HG03280 (cell line): ENCODE measurements around the gene GPRC5D.

ENCODE experiments used
- ATAC-seq: cut with Tn5 transposase; IDR thresholded peaks from one replicate; pipeline ENCODE4 v1.9.1; 2021; ENCODE audit warnings: mild to moderate bottlenecking, moderate library complexity; ENCODE audit not compliant: unreplicated experiment

The GPRC5D gene

DNA sequence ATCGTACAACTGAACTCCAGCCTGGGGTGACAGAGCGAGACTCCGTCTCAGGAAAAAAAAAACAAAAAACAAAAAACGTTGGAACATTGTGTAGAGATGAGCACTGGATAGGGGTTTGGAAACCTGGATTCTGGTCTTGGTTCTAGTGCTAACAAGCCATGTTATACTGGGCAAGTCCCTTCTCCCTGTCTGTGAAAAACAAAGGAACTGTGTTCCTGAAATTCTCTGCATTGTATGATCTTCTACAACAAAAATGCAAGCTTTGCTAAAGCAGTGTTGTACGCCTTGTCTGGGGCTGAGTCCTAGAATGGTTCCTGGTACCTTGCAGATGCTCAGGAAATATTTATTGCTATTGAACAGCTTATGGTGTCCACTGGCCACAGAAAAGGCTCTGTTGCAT is 13.4 kb downstream of the GPRC5D start:
- ATAC-seq: no peak

DNA sequence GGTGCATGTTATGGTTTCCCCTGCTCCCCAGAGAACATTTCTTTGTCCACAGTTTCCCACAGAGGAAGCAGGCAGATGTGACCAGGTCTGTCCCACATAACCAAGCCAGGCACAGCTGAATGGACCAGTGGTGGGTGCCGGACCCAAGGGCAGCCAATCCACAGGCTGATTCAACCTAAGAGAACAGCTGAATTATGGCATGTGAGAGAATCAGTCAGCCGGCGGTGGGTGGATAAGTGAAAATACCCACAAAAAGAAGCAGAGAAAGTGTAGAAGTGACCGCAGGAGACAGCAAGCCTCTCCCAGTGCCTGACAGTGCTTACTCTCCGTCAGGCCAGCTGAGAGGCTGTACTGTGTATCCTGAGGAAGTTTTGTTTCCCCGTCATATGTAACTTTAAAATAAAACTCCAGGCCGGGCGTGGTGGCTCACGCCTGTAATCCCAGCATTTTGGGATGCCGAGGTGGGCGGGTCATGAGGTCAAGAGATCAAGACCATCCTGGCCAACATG is 14.9 kb downstream of the GPRC5D start:
- no peak for ATAC-seq

DNA sequence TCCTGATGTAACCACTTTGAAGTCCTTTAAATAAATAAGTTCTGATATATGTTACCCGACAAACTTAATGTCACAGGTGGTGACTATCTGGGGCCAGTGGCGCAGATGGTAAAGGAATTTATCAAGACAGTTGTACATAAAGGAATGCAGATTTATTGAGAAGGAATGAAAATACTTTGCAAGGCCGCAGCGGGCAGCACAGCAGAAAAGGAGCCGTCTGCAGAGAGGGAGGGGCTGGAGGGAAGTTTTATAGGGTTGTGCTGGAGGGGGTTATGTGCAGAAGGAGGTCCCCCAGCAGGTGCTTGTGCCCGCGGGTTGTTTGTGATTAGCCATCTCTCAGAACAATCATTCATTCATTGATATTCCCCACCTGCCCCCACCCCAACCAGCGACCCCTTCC is 17.4 kb downstream of the GPRC5D start:
- no peak for ATAC-seq

DNA sequence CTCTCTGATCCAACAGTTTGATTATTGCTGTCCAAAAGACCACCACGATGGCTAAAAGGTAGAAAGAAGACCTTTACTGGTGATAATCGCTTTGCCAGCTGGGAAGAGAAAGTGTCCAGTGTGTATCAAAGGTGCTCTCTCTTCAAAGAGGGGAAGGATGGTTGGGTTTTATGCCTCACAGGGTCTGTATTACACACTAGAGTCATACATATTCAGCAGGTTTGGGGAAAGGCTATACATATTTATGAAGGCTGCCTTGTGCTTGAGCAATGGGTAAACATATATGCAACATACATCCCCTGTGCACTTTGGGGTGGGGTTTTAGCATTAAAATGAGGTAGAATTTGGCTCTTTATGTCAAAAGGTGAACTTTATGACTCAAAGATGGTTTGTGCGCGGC is 18.2 kb downstream of the GPRC5D start:
- no peak for ATAC-seq

DNA sequence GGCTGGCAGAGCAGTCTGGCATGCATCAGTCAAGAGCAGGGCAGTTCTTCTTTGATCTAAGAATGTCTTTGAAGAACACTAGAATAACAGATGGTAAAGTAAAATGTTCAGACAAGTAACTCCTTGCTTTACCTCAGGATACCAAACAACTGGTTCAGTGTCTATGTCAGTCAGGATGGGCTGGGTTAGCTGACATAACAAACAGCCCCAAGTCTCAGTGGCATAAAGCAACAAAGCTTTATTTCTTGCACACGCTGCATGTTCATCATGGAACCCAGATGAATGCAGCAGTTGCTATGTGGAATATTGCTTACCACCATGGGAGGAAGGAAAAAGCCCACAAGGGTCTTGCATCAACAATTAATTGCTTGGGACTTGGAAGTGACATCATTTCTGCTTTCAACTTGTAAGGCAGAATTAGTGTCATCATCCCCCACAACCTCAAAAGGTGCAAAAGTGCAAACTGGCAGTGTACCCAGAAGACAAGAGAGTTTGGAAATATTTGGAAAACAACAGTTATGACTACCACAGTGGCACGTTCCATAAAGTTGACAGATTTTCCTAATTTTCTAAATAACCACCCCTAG is 21.2 kb downstream of the GPRC5D start:
- no peak for ATAC-seq

DNA sequence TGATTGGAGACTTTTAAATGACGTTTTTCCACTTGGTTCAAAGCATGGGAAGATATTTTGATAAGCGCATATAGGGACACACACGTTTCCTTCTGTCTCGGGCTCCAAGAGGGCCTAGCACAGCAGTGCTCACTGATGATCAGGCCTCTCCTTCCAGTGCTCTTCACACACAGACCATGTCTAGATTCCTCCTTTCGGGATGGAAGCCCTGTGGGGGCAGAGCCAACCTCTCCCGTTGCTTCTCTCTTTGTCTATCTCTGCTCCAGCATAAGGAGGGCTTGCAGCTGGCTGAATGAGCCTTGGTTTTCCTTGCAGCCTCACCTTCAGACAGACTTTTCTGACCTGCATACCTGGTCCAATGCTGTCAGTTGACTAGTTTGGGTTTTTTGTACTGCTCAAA is 22.3 kb downstream of the GPRC5D start:
- no peak for ATAC-seq

DNA sequence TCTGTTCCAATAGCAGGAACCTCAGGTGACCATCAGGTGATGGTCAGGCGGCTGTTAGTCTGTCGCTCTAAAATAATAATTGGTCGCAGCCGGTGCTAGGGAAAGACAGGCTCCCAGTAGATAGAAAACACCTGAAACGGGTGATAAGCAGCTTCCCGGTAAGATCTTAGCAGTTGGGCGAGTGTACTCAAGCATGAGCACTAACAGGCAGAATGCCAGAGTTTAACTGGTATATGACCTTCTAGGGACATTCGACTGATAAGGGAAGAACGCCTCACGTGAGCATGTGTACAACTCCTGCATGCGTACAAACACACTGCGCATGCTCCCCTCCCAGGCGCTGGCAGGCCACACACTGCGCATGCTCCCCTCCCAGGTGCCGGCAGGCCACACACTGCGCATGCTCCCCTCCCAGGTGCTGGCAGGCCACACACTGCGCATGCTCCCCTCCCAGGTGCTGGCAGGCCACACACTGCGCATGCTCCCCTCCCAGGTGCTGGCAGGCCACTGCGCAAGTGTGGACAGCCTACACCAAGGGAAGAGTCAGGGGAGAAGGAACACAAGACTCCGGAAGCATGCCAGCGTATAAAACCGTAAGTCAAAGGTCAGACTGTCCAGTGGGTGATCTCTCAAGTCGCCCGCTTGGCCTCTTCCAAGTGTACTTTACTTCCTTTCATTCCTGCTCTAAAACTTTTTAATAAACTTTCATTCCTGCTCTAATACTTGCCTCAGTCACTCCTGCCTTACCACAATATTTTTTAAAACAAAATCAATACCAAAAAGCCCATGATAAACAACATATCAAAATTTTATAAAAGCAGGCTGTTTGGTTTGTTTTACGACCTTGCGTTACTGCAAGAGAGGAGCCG is 24.5 kb downstream of the GPRC5D start:
- ATAC-seq: no peak

DNA sequence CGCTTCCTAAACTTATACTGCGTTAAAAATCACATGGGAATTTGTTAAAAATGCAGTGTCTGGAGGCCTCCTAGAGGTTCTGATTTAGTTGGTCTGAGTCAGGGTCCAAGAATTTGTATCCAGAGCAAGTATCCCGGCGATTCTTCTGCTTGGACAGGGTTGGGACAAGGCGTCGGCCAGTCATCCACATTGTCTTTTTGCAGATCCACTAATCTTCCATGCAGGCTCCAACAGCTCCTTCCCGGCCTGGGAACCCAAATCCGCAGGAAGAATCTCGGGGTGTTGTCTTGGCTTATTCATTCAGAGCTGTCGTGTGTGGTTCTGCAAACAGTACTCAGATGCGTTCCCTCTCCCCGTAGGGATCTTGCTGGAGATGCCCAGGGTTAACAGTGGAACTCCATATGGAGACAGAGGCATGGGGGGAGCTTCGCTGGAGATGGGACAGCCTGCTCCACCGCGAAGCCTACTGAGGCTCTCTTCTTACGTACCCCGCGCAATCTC is 25.3 kb downstream of the GPRC5D start:
- no peak for ATAC-seq

DNA sequence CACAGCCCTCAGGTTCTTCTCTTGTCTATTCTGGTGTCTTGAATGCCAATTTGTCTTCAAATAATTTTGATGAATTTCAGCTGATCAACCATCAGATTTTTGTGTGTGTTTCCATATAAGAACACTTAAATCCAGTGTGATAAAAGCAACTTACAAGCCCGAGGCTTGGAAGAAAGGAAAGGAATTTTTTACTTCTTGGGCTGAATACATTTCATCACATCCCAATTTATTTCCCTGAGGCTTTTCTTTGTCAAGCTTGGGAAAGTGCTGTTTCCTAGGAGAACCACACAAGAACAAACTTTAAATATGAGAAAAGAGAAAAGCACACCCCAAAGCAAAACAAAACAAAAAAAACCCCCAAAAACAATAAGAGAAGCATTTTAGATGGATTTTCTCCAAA is 26.6 kb downstream of the GPRC5D start:
- no peak for ATAC-seq

DNA sequence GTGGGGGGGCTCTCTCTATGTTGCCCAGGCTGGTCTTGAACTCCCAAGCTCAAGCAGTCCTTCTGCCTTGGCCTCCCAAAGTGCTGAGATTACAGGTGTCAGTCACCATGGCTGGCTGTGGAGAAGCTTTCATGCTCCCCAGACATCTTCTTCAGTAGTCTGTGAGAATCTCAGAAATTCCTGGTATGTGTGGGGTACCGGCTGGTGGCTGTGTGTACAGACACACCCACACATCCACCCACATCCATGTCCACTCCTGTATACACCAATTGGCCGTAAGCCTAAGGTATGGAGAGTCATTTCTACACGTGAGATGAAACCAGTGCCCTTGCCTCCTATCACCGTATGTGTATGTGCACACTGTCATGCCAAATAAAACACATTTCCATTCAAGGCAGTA is 27.8 kb downstream of the GPRC5D start:
- no peak for ATAC-seq

DNA sequence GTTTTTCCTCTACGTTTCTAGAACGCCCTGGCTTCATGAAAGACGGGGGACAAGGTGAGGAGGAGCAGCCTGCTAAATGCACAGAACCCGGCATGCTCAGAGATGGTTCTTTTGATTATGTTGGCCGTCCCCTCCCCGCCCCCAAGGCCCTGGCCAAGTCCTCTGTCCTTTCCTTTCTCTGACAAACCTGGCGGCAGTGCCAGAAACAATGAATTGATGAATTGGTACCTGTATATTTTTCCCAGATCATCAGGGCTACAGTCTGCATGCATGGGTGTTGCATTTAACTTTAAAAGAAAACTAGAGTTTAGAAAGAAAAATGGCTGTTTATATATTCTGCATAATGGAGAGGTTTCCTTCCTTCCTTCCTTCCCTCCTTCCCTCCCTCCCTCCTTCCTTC is 29.0 kb downstream of the GPRC5D start:
- no peak for ATAC-seq

DNA sequence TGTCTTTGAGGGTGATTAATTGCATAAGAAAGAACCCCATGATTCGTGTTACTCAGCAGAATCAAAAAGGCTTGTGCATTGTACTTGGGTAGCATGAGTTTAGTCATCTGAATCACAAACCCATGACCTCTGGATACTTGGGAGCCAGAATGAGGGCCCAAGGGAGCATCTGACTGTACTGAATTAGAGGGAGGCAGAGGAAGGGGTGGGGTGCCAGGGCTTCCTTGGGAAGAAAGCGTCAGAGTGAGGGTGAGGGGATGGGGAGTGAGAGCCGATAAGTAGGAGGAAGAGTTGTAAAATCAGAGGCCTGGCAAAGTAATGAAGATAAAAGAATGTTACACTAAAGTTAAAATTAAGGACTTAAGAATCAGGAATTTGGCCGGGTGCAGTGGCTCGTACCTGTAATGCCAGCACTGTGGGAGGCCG is 29.8 kb downstream of the GPRC5D start:
- no peak for ATAC-seq

DNA sequence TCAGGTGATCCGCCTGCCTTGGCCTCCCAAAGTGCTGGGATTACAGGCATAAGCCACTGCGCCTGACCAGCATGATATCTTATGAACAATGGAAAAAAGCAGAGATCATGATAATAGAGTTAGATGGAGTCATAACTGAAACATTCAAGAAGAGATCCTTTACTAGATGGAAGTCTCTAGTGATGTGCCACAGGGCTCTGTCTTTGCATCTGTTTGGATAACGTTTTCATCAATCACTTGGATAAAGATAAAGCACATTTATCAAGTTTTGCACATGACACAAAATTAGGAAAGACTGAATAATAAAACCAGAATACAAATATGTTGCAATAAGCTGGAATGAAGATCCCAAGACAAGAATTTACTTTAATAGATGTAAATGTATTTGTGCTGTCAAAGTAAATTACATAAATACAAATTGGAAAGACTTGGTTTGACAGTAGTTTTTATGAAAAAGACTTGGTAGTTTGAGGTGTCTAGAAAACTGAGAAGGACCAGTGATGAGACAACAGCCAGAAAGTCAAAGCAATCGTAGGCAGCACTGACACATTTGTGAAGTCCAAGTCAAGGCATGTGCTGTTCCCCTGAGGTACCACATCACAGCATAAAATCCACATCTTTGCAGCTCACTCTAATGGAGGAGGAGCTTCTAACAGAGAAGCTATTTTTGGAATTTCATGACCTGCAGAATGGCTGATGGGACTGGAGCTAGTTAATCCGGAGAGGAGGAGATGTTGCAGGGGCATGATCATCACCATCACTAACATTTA is 32.1 kb downstream of the GPRC5D start:
- ATAC-seq: no peak

DNA sequence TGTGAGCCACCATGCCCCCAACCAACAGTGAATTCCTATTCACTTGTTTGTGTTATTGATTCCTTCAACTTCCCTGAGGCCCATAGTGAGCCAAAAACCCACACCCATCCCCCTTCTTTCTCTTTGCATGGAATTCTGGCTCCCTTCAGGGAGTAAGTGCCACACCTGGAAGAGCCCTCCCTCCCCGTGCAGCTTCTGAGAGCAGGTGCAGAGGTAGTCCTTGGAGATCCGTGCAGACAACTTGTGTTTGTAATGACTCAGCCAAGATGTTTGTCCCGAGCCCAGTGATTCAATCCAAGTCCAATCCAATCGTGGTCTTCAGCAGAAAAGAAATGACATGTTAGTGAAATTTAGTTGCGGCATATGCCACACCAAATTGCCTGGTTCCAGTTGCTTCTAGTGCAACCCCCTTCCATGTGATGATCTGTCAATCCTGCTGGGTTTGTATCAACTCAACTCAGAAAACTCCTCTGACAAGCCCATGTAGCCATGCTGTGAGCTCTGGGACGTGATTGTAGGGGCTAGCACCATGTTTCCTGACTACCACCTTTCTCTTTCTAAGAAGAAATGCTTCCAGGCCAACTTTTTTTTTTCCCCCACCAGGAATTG is 33.1 kb downstream of the GPRC5D start:
- no peak for ATAC-seq

DNA sequence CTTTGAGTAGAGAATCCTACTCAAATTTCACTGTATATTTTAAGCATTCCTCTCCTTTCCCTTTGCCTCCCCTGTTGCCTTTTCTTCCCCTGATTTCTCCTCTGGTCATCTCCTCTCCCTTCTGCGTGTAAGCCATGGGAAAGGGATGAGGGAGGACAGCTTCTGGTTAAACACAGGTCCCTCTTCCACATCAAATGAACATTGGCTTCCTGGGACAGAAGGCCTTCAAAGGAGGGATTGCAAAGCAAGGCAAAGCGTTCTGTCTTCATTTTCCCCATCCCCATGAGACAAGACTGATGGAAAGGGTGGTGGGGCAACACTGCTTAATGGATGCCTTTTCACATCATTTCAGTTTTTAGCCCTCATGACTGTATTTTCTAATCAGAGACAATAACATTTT is 34.5 kb downstream of the GPRC5D start:
- no peak for ATAC-seq

DNA sequence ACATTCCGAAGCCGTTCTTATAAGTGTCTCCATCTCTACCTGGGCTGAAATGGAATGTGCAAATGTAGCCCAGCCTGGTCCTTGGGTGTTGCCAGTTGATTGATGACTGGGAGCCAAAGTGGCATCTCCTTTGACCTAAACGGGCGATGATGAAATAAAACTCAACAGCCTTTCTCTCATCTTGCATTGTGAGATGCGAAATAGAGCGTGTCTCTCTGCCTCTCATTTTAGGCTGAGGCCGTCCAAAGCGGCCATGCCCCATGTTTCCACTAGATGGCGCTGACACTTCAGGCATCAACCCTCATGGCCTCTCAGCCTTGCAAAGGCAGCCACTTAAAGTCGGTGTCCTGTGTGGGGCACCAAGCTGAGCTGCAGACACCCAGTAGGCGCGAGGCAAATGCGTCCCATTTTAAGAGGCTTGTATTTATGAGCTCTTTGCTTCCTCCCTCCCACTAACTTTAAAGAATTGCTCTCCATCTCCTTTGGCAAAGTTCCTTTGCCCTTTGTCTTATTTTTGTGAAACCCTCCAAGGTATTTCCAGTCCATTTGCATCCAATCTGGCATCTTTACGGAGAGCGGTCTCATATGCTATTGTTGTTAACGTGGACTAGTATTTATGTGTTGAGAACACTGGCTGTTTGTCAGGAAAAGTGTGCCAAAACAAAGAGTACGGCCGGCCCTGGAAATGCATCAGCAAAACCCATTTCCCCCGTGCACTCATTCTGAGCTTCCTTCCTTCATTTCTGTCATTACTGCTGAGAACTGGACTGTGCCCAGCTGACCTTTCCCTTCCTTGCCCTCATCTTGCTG is 35.6 kb downstream of the GPRC5D start:
- ATAC-seq: peak; percentile 91

DNA sequence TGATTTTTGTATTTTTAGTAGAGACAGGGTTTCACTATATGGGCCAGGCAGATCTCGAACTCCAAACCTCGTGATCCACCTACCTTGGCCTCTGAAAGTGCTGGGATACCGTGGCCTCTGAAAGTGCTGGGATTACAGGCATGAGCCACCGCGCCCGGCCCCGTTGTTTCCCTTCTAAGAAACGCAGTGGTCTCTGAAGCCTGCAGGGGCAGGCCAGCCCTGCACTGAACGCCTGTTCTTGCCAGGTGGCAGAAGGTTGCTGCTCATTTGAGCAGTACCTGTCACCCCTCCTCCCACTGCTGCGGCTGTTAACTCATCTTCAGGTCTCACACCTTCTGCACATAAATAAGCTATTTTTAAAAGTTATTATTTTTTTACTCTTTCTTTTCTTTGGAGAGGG is 36.3 kb downstream of the GPRC5D start:
- ATAC-seq: no peak

DNA sequence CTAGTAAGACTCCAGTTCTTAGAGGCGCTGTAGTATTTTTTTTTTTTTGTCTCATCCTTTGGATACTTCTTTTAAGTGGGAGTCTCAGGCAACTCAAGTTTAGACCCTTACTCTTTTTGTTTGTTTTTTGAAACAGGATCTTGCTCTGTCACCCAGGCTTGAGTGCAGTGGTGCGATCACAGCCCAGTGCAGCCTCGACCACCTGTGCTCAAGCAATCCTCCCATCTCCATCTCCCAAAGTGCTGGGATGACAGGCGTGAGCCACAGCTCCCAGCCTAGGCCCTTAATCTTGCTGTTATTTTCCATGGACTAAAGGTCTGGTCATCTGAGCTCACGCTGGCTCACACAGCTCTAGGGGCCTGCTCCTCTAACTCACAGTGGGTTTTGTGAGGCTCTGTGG is 39.3 kb downstream of the GPRC5D start:
- ATAC-seq: no peak

DNA sequence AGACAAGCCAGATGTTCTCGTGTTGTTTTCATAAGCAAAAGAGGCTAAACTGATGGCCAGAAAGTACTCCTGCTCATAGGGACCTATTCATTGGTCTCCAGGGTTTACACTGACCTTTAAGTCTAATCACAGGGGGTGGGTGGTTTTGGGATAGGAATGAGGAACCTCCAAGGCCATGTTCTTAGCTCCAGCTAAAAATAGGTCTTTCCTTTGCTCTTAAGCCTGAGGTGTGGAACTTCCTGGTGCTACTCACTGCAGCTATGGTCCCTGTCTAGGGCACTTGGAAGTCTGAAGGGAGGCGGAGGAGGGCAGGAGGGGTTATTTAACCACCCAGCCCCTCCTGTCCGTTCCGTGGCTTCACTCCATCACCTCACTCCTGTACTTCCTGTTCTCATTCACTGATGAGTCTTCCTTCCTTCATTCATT is 42.0 kb downstream of the GPRC5D start:
- ATAC-seq: no peak
